GM13977 (cell line): ENCODE measurements around the gene HBA1.
A peak's percentile ranks its signal among the peaks of the same experiment; 100 is the strongest.
"Not testable (repeated sequence)": the region's sequence is repeated elsewhere in the genome, so short reads cannot be mapped to it uniquely, and the experiment has no call there.

Experiments used
- DNase-seq: peaks from one replicate; pipeline ENCODE4 v3.0.0; 2012; ENCODE audit warnings: low spot score
- CTCF ChIP-seq: IDR thresholded peaks from 2 replicates; pipeline ENCODE4 v1.5.1; 2012; ENCODE audit warnings: mild to moderate bottlenecking, control low read depth; ENCODE audit not compliant: insufficient read depth; ENCODE audit errors: extremely low read depth, missing control alignments
- in situ Hi-C: fragments of 300-500 bp; cut with MboI; formaldehyde crosslinking; loops from one replicate; pipeline ENCODE4 v1.12.0; 2022; ENCODE audit warnings: low sequenced_read_pairs, low pct_unique_long_range_greater_than_20kb, mixed read lengths, inconsistent platforms; ENCODE audit not compliant: unreplicated experiment

The HBA1 gene

DNA sequence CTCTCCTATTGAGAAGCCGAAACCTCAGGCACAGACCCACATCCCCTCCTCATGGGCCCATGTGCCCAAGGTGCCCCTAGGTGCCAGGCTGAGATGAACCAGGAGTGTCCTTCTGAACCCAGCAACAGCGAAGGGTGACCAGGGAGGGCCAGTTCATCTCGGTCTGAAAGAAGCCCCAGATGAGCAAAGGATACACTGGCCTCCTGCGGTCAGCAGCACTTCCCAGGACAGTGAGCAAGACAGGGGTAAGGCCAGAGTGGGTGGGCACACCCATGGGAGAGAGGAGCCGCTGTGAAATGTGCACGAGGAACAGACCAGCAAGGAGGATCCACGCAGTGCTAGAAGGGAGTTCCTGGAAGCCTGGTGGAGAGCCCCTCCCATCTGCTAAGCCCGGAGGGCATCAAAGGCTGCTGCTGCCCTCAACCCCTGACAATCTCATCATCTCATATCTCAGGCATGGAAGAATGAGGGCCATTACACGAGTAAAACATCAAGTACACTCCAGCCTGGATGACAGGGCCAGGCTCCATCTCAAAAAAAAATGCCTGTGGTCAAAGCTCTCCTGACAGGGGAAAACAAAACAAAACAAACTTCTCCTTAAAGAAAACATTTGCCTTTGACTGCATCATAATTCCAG, 27.3 kb upstream of the HBA1 start:
- no peak for TF ChIP-seq CTCF
- no peak for DNase-seq
- in situ Hi-C loops = no loop called here

- in situ Hi-C loops = no loop called here
- TF ChIP-seq CTCF = no peak
These were observed 24.0 kb upstream of the HBA1 start, which contains the start of gene HBZ for GRCh38 chr16:152141-153128. Gene HBZ (plus strand): TSS chr16:152644. CDS start chr16:152910, 266 bp downstream.

GRCh38 chr16:153129-153521, 23.4 kb upstream of the HBA1 start:
- DNase-seq, in situ Hi-C loops: not testable (repeated sequence)

More at GRCh38 chr16:152141-153128, 24.0 kb upstream of the HBA1 start, which contains the start of gene HBZ:
- no peak for DNase-seq

GRCh38 chr16:153550-154216, 22.8 kb upstream of the HBA1 start:
- in situ Hi-C loops, DNase-seq: not testable (repeated sequence)

GRCh38 chr16:154217-155030, 22.1 kb upstream of the HBA1 start:
- peak; percentile 67 for DNase-seq
- in situ Hi-C loops = no loop called here
- no peak for TF ChIP-seq CTCF

GRCh38 chr16:155031-155398, 21.5 kb upstream of the HBA1 start:
- in situ Hi-C loops = no loop called here
- no peak for TF ChIP-seq CTCF
- DNase-seq = no peak
